ENCODE measurements around the gene ZBED4. TPM values are rescaled to one million over a fixed set of nuclear protein-coding genes. Genes with fewer than 3 reads are reported as not detected.
A peak's percentile ranks its signal among the peaks of the same experiment; 100 is the strongest.

The ZBED4 gene
- total and polyA plus RNA-seq, 11 donors = 2.2 to 8.6 (median 4.9) TPM

DNA sequence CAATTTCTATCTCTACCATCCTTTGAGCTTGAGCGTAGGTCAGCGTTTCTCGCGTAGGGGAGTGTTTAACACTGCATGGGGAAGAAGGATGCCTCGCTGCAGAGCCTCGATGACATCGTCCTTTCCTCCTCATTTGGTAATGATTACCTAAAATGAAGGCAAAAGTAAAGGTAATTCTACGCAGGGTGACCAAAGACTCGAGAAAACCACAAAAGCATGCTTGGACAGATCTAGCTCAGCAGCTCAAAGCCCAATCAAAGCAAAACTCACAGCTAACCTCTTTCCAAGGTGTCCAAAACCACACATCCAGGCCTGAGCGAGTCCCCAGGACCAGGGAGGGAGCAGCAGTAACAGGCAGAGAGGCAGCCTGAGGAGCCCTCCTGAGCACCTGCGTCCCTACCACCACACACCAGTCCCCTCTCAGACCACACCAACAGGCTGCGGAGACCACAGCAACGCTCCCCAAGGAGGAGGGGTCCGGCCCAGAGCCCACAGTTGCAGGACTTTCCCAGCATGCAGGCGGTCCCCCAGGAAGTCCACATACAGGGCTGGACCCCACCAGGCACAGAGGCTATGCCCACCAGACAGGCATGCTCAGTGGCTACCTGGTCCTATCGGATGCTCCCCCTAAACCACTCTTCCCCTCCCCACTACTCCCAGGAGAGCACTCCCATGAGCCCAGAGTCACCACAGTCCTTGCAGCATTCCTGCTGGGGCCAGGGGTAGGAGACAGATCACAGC lies 29.3 kb upstream of the ZBED4 start:
- no peak for DNase-seq
- H3K27me3 ChIP-seq = no peaks in the 10 kb centered on the region
- intact Hi-C loops (cut with DNase I) = loop anchor here in 1 of 10 donors (2.0 kb wide), 1 partner anchor 28 kb away; the partner anchor contains the start of gene ZBED4
- H3K36me3 ChIP-seq = peaks cover 0 to 53% (median 45%) of the 10 kb centered on the region in 9 donors
- H3K4me1 ChIP-seq = peaks cover 15 to 59% (median 40%) of the 10 kb centered on the region in 12 donors
- TF ChIP-seq, protein P1, sequence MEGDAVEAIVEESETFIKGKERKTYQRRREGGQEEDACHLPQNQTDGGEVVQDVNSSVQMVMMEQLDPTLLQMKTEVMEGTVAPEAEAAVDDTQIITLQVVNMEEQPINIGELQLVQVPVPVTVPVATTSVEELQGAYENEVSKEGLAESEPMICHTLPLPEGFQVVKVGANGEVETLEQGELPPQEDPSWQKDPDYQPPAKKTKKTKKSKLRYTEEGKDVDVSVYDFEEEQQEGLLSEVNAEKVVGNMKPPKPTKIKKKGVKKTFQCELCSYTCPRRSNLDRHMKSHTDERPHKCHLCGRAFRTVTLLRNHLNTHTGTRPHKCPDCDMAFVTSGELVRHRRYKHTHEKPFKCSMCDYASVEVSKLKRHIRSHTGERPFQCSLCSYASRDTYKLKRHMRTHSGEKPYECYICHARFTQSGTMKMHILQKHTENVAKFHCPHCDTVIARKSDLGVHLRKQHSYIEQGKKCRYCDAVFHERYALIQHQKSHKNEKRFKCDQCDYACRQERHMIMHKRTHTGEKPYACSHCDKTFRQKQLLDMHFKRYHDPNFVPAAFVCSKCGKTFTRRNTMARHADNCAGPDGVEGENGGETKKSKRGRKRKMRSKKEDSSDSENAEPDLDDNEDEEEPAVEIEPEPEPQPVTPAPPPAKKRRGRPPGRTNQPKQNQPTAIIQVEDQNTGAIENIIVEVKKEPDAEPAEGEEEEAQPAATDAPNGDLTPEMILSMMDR (IDR thresholded peaks at IDR 0.05) = no peak
- no peak for TF ChIP-seq POLR2A (IDR thresholded peaks at IDR 0.05)
- no peaks in the 10 kb centered on the region for H3K9me3 ChIP-seq
- ATAC-seq = no peak
- H3K27ac ChIP-seq = no peak overlapping the region
- peak overlapping the region in 1 of 12 donors; percentile 85 for H3K4me3 ChIP-seq
- WGBS, 4 donors = 85 to 89% (median 87%) methylated on average over 16 of the region's 16 CpGs

DNA sequence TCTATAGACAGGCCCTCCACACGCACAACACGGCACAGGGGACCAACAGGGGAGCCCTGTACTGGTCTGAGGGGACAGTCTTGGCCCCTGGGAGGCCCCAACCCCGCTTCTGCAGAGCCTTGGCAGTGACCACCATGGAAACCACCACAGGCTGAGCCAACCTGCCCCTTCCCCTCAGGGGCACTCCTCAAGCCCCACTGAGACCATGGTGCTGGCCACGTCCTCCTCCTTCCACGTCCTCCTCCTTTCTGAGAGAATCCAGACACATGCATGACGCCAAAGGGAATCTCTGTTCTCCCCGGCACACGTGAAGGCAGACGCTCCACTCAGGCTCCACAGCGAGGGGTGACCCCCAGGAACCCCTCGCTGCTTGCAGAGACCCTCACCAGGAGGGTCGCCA lies 28.7 kb upstream of the ZBED4 start:
- Histone ChIP-seq H3K4me3 (peak overlapping the region in 5 of 12 donors; percentile 67 to 99 (median 85)), H3K36me3 (peaks cover 0 to 50% (median 40%) of the 10 kb centered on the region in 9 donors)
- ATAC-seq = no peak

DNA sequence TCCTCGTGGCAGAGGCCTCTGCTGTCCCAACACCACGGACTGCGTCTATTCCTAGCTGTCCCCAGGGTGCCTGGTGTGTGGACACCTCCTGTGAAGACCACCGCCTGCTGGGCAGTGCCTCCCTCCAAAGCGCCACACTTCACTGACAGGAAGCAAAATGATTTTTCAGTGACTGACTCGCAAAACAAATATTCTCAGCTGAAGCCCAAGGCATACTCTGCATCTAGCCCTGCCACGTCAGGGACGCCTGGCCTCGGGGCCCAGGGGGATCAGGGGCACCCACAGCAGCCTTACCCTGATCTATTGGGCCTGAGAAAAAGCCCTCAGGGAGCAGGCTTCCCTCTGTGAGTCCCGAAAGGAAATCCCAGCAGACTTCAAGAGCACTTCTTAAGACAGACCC lies 28.2 kb upstream of the ZBED4 start:
- peaks cover 0 to 45% (median 35%) of the 10 kb centered on the region in 9 donors for H3K36me3 ChIP-seq
- H3K4me1 ChIP-seq = peaks cover 15 to 53% (median 39%) of the 10 kb centered on the region in 12 donors
- peak overlapping the region in 10 of 12 donors; percentile 67 to 99 (median 87) for H3K4me3 ChIP-seq
- 42 to 59% (median 54%) methylated on average over 5 to 10 of the region's 10 CpGs for WGBS, 4 donors
- intact Hi-C loops (cut with DNase I) = loop anchor here in 3 of 10 donors (2.0 to 5.0 kb wide), 2 partner anchors 27 to 38 kb away; partner anchors contain the start of gene ZBED4 (in 1 of the 3)
- H3K9me3 ChIP-seq = peaks cover 0 to 8% (median 0%) of the 10 kb centered on the region in 12 donors
- no peaks in the 10 kb centered on the region for H3K27me3 ChIP-seq
- ATAC-seq (no peak), DNase-seq (no peak)
- peak overlapping the region in 2 of 12 donors; percentile 89 to 91 for H3K27ac ChIP-seq
- TF ChIP-seq, protein P1 (IDR thresholded peaks at IDR 0.05) = no peak
- TF ChIP-seq POLR2A (IDR thresholded peaks at IDR 0.05) = no peak

More for the DNA sequence above, 28.7 kb upstream of the ZBED4 start:
- peaks cover 15 to 58% (median 40%) of the 10 kb centered on the region in 12 donors for H3K4me1 ChIP-seq
- WGBS, 4 donors = 54 to 83% (median 75%) methylated on average over 6 to 12 of the region's 12 CpGs
- H3K9me3 ChIP-seq = peaks cover 0 to 5% (median 0%) of the 10 kb centered on the region in 12 donors
- intact Hi-C loops (cut with DNase I) = loop anchor here in 3 of 10 donors (2.0 to 5.0 kb wide), 2 partner anchors 28 to 38 kb away; partner anchors contain the start of gene ZBED4 (in 1 of the 3)
- no peak overlapping the region for H3K27ac ChIP-seq
- DNase-seq = no peak
- H3K27me3 ChIP-seq = no peaks in the 10 kb centered on the region
- TF ChIP-seq, protein P1 (IDR thresholded peaks at IDR 0.05) = no peak
- no peak for TF ChIP-seq POLR2A (IDR thresholded peaks at IDR 0.05)
